Activated CD4-positive, alpha-beta T cell treated with anti-CD3 and anti-CD28 coated beads, Interleukin-2, amount 10 ng/mL, durations not matched to agents 24 days and 14 days (primary cell): ENCODE results near the gene RWDD2A. TPM values are rescaled to one million over a fixed set of nuclear protein-coding genes. Genes with fewer than 3 reads are reported as not detected.
"Not testable (repeated sequence)": the region's sequence is repeated elsewhere in the genome, so short reads cannot be mapped to it uniquely, and the experiment has no call there.

Experiments
- DNase-seq: peaks from one replicate; pipeline ENCODE4 v3.0.0; 2022
- H3K27ac Mint-ChIP-seq: one replicate; pipeline ENCODE4 v1.8.0; 2022; ENCODE audit warnings: mild to moderate bottlenecking, mixed read lengths
- H3K27me3 Mint-ChIP-seq: one replicate; pipeline ENCODE4 v1.8.0; 2022; ENCODE audit warnings: mixed read lengths
- H3K36me3 Mint-ChIP-seq: one replicate; pipeline ENCODE4 v1.8.0; 2022; ENCODE audit warnings: low read depth, mild to moderate bottlenecking, mixed read lengths
- H3K4me1 Mint-ChIP-seq: one replicate; pipeline ENCODE4 v1.8.0; 2021; ENCODE audit warnings: mixed read lengths
- H3K4me3 Mint-ChIP-seq: one replicate; pipeline ENCODE4 v1.8.0; 2022; ENCODE audit warnings: mild to moderate bottlenecking, moderate library complexity, mixed read lengths
- H3K9me3 Mint-ChIP-seq: one replicate; pipeline ENCODE4 v1.8.0; 2021; ENCODE audit warnings: mixed read lengths
- intact Hi-C: fragments of 100-400 bp; cut with micrococcal nuclease; formaldehyde crosslinking; loops from one replicate; pipeline ENCODE4 v1.15.1; 2023
- total RNA-seq: library from RNA; stranded (reverse); gene quantifications from 2 replicates; pipeline ENCODE4 v1.2.3, GENCODE V29; 2022

The RWDD2A gene
- total RNA-seq, 1 donor from 2014 or later = 1.1 TPM

DNA sequence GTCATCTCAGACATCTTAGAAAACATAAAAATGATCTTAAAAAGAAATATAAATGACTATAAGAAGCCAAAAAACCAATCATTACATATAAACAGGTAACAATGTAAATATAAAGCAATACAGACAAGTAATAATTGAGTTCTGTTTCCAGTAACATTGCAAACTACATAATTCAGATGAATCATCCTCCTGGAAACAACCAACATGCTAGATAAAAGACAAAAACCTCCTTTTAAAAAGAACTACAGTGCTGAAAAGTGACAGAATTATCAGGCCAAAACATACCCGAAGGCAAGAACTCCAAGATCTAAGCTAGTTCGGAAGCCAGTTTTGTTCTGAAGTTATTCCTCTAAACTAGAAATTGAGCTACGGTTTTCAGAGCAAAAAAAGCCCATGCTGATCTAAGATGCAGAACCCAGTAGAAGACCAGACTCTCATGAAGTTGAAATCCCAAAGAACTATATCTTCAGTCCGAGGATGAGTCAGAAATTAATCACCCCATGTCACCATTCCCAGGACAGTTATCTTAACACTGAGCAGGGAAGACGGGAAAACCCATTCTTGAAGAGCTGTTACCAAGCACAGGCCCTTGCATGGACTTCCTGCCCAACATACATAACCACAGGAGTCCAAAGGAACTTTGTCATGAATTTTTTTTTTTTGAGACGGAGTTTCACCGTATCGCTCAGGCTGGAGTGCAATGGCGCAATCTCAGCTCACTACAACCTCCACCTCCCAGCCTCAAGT lies 9.9 kb upstream of the RWDD2A start:
- H3K4me3 Mint-ChIP-seq = no peak overlapping the region
- H3K4me1 Mint-ChIP-seq = peaks cover 4% of the 10 kb centered on the region
- no peak for DNase-seq
- H3K27me3 Mint-ChIP-seq = no peaks in the 10 kb centered on the region
- peaks cover 51% of the 10 kb centered on the region for H3K36me3 Mint-ChIP-seq
- intact Hi-C loops = no loop called here
- H3K9me3 Mint-ChIP-seq = no peaks in the 10 kb centered on the region
- H3K27ac Mint-ChIP-seq = no peak overlapping the region

GRCh38 chr6:83185096-83185495 lies 8.1 kb upstream of the RWDD2A start:
- Mint-ChIP-seq H3K27ac (no peak overlapping the region), H3K4me3 (no peak overlapping the region), H3K9me3 (no peaks in the 10 kb centered on the region), H3K27me3 (no peaks in the 10 kb centered on the region), H3K4me1 (peaks cover 9% of the 10 kb centered on the region), H3K36me3 (peaks cover 48% of the 10 kb centered on the region)
- DNase-seq = no peak
- intact Hi-C loops = no loop called here

DNA sequence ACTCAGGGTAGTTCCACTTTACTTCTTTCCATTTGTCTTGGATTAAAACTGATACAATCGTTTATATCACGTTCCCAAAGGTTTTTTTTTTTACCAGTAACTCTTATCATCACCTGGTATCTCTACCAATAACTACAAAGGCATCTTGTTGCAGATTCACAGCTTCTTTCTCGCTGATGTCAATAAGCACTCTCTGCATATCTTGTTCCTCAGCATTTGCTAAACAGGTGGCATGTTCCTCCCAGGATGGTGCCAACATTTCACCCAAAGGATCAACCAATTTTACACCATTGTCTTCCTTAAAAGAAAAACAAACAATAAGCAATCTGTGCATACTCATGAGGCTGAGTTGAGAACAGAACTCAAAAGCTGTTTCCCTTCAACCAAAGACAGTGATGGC lies 4.7 kb upstream of the RWDD2A start:
- Mint-ChIP-seq H3K36me3 (peaks cover 38% of the 10 kb centered on the region), H3K27me3 (no peaks in the 10 kb centered on the region), H3K4me1 (peaks cover 18% of the 10 kb centered on the region), H3K9me3 (no peaks in the 10 kb centered on the region), H3K4me3 (no peak overlapping the region), H3K27ac (no peak overlapping the region)
- DNase-seq = no peak
- intact Hi-C loops = no loop called here

DNA sequence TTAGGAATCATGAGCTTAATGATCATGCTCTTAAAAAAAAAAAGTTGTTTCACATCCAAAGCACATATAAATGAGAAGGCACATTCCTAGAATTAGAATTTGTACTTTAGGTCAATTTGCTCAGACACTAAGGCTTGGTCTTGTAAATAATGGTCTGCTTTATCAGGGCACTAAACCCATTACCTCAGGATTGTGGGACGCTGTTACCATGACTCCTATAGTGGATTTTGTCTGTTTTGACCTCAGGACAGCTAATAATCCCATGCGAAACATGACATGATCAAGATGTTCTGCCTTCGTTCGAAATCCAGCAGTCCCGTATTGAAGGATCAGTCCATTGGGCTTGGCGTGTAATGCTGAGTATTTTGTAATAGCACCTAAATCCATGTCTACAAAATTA lies 2.5 kb upstream of the RWDD2A start:
- peaks cover 26% of the 10 kb centered on the region for H3K4me1 Mint-ChIP-seq
- intact Hi-C loops = no loop called here
- H3K27ac Mint-ChIP-seq = no peak overlapping the region
- H3K36me3 Mint-ChIP-seq = peaks cover 28% of the 10 kb centered on the region
- DNase-seq = no peak
- H3K27me3 Mint-ChIP-seq = peaks cover 3% of the 10 kb centered on the region
- no peak overlapping the region for H3K4me3 Mint-ChIP-seq
- H3K9me3 Mint-ChIP-seq = no peaks in the 10 kb centered on the region

DNA sequence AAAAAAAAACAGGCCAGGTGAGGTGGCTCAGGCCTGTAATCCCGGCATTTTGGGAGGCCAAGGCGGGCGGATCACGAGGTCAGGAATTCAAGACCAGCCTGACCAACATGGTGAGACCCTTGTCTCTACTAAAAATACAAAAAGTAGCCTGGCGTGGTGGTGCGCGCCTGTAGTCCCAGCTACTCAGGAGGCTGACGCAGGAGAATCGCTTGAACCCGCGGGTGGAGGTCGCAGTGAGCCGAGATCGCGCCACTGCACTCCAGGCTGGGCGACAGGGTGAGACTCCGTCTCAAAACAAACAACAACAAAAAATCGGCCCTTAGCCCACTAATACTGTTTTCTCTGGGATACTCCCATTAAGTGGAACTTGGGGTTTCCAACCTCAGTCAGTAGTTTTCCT lies 1.2 kb upstream of the RWDD2A start:
- H3K36me3 Mint-ChIP-seq = peaks cover 25% of the 10 kb centered on the region
- peaks cover 26% of the 10 kb centered on the region for H3K4me1 Mint-ChIP-seq
- H3K27ac Mint-ChIP-seq, H3K27me3 Mint-ChIP-seq, DNase-seq, H3K9me3 Mint-ChIP-seq: not testable (repeated sequence)
- intact Hi-C loops = loop anchor here (2.0 kb wide), 1 partner anchor 23 kb away; no protein-coding TSS in a partner anchor
- peak overlapping the region; percentile 99 for H3K4me3 Mint-ChIP-seq

GRCh38 chr6:83192456-83192855 lies 701 bp upstream of the RWDD2A start:
- H3K27ac Mint-ChIP-seq = peak overlapping the region; percentile 97

GRCh38 chr6:83193747-83194566 lies 800 bp downstream of the RWDD2A start:
- peak; percentile 76 for DNase-seq
- Mint-ChIP-seq H3K27ac (no peak overlapping the region), H3K27me3 (peaks cover 3% of the 10 kb centered on the region), H3K36me3 (peaks cover 23% of the 10 kb centered on the region), H3K4me3 (peak overlapping the region; percentile 99), H3K9me3 (no peaks in the 10 kb centered on the region), H3K4me1 (peaks cover 26% of the 10 kb centered on the region)
- intact Hi-C loops = loop anchor here (1.0 to 2.0 kb wide), 3 partner anchors 21 to 947 kb away; partner anchors contain the start of genes DOP1A and IBTK

More at GRCh38 chr6:83192456-83192855, 701 bp upstream of the RWDD2A start:
- no peak for DNase-seq
- Mint-ChIP-seq H3K9me3 (no peaks in the 10 kb centered on the region), H3K36me3 (peaks cover 24% of the 10 kb centered on the region), H3K4me3 (peak overlapping the region; percentile 99), H3K4me1 (peaks cover 26% of the 10 kb centered on the region), H3K27me3 (peaks cover 3% of the 10 kb centered on the region)
- intact Hi-C loops = loop anchor here (2.0 kb wide), 1 partner anchor 22 kb away; no protein-coding TSS in a partner anchor

DNA sequence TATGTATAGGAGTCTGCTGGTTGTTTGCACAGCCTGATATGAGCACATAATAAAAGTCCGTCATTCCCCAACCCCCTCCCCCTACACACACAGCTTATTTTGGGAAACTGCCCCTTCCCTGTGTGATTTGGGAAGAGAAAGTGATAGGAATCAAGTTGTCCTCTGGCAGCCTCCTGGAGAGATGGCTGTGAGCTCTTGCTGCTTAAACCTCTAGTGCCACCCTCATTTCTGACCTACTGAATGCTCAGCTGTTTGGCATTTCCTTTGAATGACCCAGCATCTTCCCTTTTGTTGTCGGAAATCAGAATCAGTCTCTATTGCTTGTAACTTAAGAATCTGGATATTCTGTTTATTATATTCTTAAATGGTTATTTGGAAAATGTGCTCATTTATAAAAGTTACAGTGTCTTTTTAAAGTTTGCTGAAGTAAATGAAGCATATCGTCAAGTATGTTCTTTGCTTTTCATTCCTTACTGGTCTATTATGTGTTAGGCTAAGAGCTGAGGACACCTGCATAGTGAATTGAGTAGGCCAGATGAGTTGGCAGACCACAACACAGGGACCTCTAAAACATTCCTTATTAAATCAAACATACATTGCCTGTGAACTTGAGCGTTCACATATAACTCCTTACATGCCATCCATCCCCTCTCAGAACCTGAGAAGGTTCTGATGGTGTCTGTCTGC lies 5.5 kb downstream of the RWDD2A start:
- peaks cover 8% of the 10 kb centered on the region for H3K4me1 Mint-ChIP-seq
- peaks cover 5% of the 10 kb centered on the region for H3K36me3 Mint-ChIP-seq
- no peak for DNase-seq
- H3K4me3 Mint-ChIP-seq = no peak overlapping the region
- H3K27ac Mint-ChIP-seq = no peak overlapping the region
- H3K27me3 Mint-ChIP-seq = peaks cover 5% of the 10 kb centered on the region
- H3K9me3 Mint-ChIP-seq = no peaks in the 10 kb centered on the region
- intact Hi-C loops = no loop called here

DNA sequence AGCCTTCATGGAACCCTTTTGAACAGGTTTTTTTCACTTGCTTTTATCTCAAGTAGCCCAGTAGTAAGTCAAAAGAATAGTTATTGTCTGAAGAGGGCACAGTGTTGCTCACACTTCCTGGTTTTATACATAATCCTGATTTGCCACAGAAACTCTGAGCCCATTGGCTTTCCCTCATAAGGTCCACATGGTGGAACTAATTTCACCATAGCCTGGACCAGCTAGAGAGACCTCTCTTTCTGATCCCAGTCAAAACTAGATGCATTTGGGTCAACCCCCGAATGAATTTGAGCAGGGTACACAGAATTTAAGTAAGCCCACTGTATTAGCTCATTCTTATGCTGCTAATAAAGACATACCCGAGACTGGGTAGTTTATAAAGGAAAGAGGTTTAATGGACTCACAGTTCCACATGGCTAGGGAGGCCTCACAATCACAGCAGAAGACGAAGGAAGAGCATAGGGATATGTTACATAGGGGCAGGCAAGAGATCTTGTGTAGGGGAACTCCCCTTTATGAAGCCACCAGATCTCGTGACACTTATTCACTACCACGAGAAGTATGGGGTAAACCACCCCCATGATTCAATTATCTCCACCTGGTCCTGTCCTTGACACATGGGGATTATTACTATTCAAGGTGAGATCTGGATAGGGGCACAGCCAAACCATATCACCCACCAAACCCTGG lies 6.2 kb downstream of the RWDD2A start:
- Mint-ChIP-seq H3K27ac (no peak overlapping the region), H3K4me1 (peaks cover 5% of the 10 kb centered on the region), H3K9me3 (no peaks in the 10 kb centered on the region), H3K36me3 (peaks cover 4% of the 10 kb centered on the region), H3K4me3 (no peak overlapping the region), H3K27me3 (peaks cover 5% of the 10 kb centered on the region)
- intact Hi-C loops = no loop called here
- no peak for DNase-seq

GRCh38 chr6:83199863-83200225 lies 6.7 kb downstream of the RWDD2A start:
- H3K4me1 Mint-ChIP-seq = peaks cover 2% of the 10 kb centered on the region
- no peaks in the 10 kb centered on the region for H3K9me3 Mint-ChIP-seq
- H3K4me3 Mint-ChIP-seq = no peak overlapping the region
- DNase-seq = no peak
- intact Hi-C loops = no loop called here
- peaks cover 3% of the 10 kb centered on the region for H3K36me3 Mint-ChIP-seq
- H3K27ac Mint-ChIP-seq = no peak overlapping the region
- peaks cover 3% of the 10 kb centered on the region for H3K27me3 Mint-ChIP-seq

- H3K9me3 Mint-ChIP-seq = no peaks in the 10 kb centered on the region
- no peak overlapping the region for H3K27ac Mint-ChIP-seq
- H3K27me3 Mint-ChIP-seq = peaks cover 6% of the 10 kb centered on the region
- no peak overlapping the region for H3K4me3 Mint-ChIP-seq
- H3K4me1 Mint-ChIP-seq = no peaks in the 10 kb centered on the region
- no peak for DNase-seq
- intact Hi-C loops = no loop called here
- H3K36me3 Mint-ChIP-seq = no peaks in the 10 kb centered on the region
Observed at GRCh38 chr6:83202031-83202430, 8.9 kb downstream of the RWDD2A start.

GRCh38 chr6:83215131-83216047 lies 22.2 kb downstream of the RWDD2A start:
- Mint-ChIP-seq H3K27me3 (peaks cover 20% of the 10 kb centered on the region), H3K9me3 (no peaks in the 10 kb centered on the region), H3K27ac (no peak overlapping the region), H3K4me1 (peaks cover 3% of the 10 kb centered on the region), H3K4me3 (no peak overlapping the region), H3K36me3 (no peaks in the 10 kb centered on the region)
- DNase-seq = peak; percentile 86
- intact Hi-C loops = loop anchor here (1.0 to 10.0 kb wide), 4 partner anchors 23 to 963 kb away; partner anchors contain the start of genes DOP1A, PGM3 and RWDD2A
